GM23338 (cell line): ENCODE results near the gene RAB15. TPM values are rescaled to one million over a fixed set of nuclear protein-coding genes. Genes with fewer than 3 reads are reported as not detected.

ENCODE experiments used
- ATAC-seq: fragments of 200-7000 bp; cut with Tn5 transposase; 3 replicates; pipeline ENCODE4 v1.9.1; 2020
- DNase-seq: peaks from one replicate; pipeline ENCODE4 v3.0.0-alpha.2; 2015; ENCODE audit warnings: low spot score
- H2AFZ ChIP-seq: fragments of 200-600 bp; sonication (generic); 2 replicates; pipeline ENCODE4 v1.8.0; 2016; ENCODE audit warnings: antibody characterized with exemption, mild to moderate bottlenecking, moderate library complexity
- H3F3A ChIP-seq: fragments of 200-600 bp; sonication (generic); replicated peaks from 2 replicates; pipeline ENCODE4 v1.8.0; 2017; ENCODE audit warnings: antibody characterized with exemption, mixed run types, low read depth
- H3K27ac ChIP-seq: fragments of 200-600 bp; sonication (generic); 2 replicates; pipeline ENCODE4 v1.6.1; 2016; ENCODE audit warnings: low read depth
- H3K27me3 ChIP-seq: fragments of 200-600 bp; sonication (generic); 2 replicates; pipeline ENCODE4 v1.8.0; 2016; ENCODE audit warnings: mild to moderate bottlenecking, mixed run types, moderate library complexity; ENCODE audit not compliant: insufficient read depth
- H3K36me3 ChIP-seq: fragments of 200-600 bp; sonication (generic); 2 replicates; pipeline ENCODE4 v1.8.0; 2016; ENCODE audit warnings: mild to moderate bottlenecking; ENCODE audit not compliant: insufficient read depth
- H3K4me1 ChIP-seq: fragments of 200-600 bp; sonication (generic); 2 replicates; pipeline ENCODE4 v1.8.0; 2016; ENCODE audit warnings: mild to moderate bottlenecking, moderate library complexity; ENCODE audit not compliant: insufficient read depth
- H3K4me2 ChIP-seq: fragments of 200-600 bp; sonication (generic); 2 replicates; pipeline ENCODE4 v1.7.1; 2017; ENCODE audit warnings: mixed run types
- H3K4me3 ChIP-seq: fragments of 200-600 bp; sonication (generic); 2 replicates; pipeline ENCODE4 v1.6.1; 2016; ENCODE audit warnings: mixed run types
- H3K79me2 ChIP-seq: fragments of 200-600 bp; sonication (generic); replicated peaks from 2 replicates; pipeline ENCODE4 v1.8.0; 2017; ENCODE audit warnings: mild to moderate bottlenecking; ENCODE audit not compliant: insufficient read depth
- H3K9me2 ChIP-seq: fragments of 200-600 bp; sonication (generic); 2 replicates; pipeline ENCODE4 v1.8.0; 2017; ENCODE audit not compliant: insufficient read depth
- H4K20me1 ChIP-seq: fragments of 200-600 bp; sonication (generic); replicated peaks from 2 replicates; pipeline ENCODE4 v1.8.0; 2017; ENCODE audit warnings: mild to moderate bottlenecking; ENCODE audit not compliant: insufficient read depth
- H3K27ac Mint-ChIP-seq: 2 replicates; pipeline ENCODE4 v1.8.0; 2020; ENCODE audit warnings: inconsistent platforms, mild to moderate bottlenecking, moderate library complexity, mixed read lengths
- H3K27me3 Mint-ChIP-seq: 3 replicates; pipeline ENCODE4 v1.8.0; 2022; ENCODE audit warnings: low read depth, mild to moderate bottlenecking, moderate library complexity, mixed read lengths, inconsistent platforms; ENCODE audit not compliant: insufficient read depth, poor library complexity
- H3K36me3 Mint-ChIP-seq: 3 replicates; pipeline ENCODE4 v1.8.0; 2021; ENCODE audit warnings: low read depth, mild to moderate bottlenecking, inconsistent platforms, moderate library complexity, mixed read lengths
- H3K4me1 Mint-ChIP-seq: 3 replicates; pipeline ENCODE4 v1.8.0; 2020; ENCODE audit warnings: mild to moderate bottlenecking, inconsistent platforms, mixed read lengths
- H3K4me3 Mint-ChIP-seq: 3 replicates; pipeline ENCODE4 v1.8.0; 2021; ENCODE audit warnings: moderate library complexity, mild to moderate bottlenecking, inconsistent platforms, mixed read lengths
- H3K9me3 Mint-ChIP-seq: 3 replicates; pipeline ENCODE4 v1.8.0; 2020; ENCODE audit warnings: moderate library complexity, mild to moderate bottlenecking, inconsistent platforms, mixed read lengths
- ETS1 ChIP-seq: IDR thresholded peaks from 2 replicates; pipeline ENCODE4 v1.6.1; 2016; ENCODE audit warnings: antibody characterized with exemption
- JUNB ChIP-seq: IDR thresholded peaks from one replicate; pipeline ENCODE4 v1.6.1; 2016; ENCODE audit warnings: antibody characterized with exemption; ENCODE audit not compliant: unreplicated experiment
- POLR2AphosphoS5 ChIP-seq: IDR thresholded peaks from 2 replicates; pipeline ENCODE4 v1.6.1; 2016; ENCODE audit warnings: antibody characterized with exemption, low read depth
- ZNF114 ChIP-seq: fragments of 250-450 bp; sonication (Bioruptor Pico); IDR thresholded peaks from 2 replicates; pipeline ENCODE4 v1.5.0; 2020; ENCODE audit warnings: mild to moderate bottlenecking, moderate library complexity
- ZNF331 ChIP-seq: fragments of 250-450 bp; sonication (Bioruptor Pico); IDR thresholded peaks from 2 replicates; pipeline ENCODE4 v1.5.0; 2020; ENCODE audit warnings: low read depth, mild to moderate bottlenecking, moderate library complexity
- polyA plus RNA-seq: library from polyadenylated mRNA; unstranded; fragments of >200 nt; fragmentation: Nextera tagmentation; extraction: Ambion mirVana; gene quantifications from 2 replicates; pipeline ENCODE4 v1.2.1, GENCODE V29; 2016
- total RNA-seq: library from RNA; depleted of rRNA; stranded (reverse); fragments of >200 nt; shearing (Covaris generic); gene quantifications from 2 replicates; pipeline ENCODE4 v1.2.3, GENCODE V29; 2014
- TF ChIP-seq, protein P1 (sequence below): IDR thresholded peaks from one replicate; pipeline ENCODE4 v1.6.1; 2018; ENCODE audit warnings: antibody characterized with exemption; ENCODE audit not compliant: unreplicated experiment
- TF ChIP-seq, protein P2 (sequence below): fragments of 250-450 bp; sonication (Bioruptor Pico); IDR thresholded peaks from 2 replicates; pipeline ENCODE4 v1.5.0; 2020; ENCODE audit warnings: mild to moderate bottlenecking, moderate library complexity

RAB15 gene
- total and polyA plus RNA-seq, 2 experiments from 2014 or later = 17.4 to 43.3 TPM

DNA sequence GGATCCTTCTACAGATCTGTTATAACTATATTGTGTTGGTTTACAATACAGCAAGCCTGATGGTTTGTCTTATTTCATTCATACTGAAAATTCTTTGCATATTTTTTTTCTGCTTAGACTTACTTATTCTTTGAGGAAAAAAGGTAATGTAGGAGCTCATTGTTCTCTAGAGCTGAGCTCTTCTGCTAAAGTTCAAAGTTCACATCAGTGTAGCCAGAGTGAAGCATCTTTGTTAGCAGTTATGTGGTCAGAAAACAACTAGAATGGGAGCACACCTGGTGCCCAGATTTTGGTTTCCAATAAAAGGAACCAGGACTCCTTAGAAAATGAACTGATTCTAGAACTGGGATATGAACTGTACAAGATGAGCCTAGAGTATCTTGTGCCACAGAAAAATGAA is 39.9 kb downstream of the RAB15 start:
- peaks cover 9% of the 10 kb centered on the region; the same call in 2 of the 3 replicates for H3K36me3 Mint-ChIP-seq
- Histone ChIP-seq H3K36me3 (peaks cover 19% of the 10 kb centered on the region), H3K79me2 (no peaks in the 10 kb centered on the region), H2AFZ (no peak overlapping the region), H3K4me3 (no peak overlapping the region), H3K9me2 (no peaks in the 10 kb centered on the region), H3F3A (no peaks in the 10 kb centered on the region), H3K27ac (no peak overlapping the region), H4K20me1 (peaks cover 4% of the 10 kb centered on the region; the same call in 1 of the 2 replicates), H3K27me3 (no peaks in the 10 kb centered on the region), H3K4me1 (no peaks in the 10 kb centered on the region), H3K4me2 (no peak overlapping the region)
- H3K4me3 Mint-ChIP-seq = no peak overlapping the region
- DNase-seq (no peak), ATAC-seq (no peak)
- H3K4me1 Mint-ChIP-seq = no peaks in the 10 kb centered on the region
- TF ChIP-seq ZNF331 (CRISPR knock-in tag) = no peak
- TF ChIP-seq ETS1 = no peak
- no peak for TF ChIP-seq ZNF114 (CRISPR knock-in tag)
- TF ChIP-seq, protein P1, sequence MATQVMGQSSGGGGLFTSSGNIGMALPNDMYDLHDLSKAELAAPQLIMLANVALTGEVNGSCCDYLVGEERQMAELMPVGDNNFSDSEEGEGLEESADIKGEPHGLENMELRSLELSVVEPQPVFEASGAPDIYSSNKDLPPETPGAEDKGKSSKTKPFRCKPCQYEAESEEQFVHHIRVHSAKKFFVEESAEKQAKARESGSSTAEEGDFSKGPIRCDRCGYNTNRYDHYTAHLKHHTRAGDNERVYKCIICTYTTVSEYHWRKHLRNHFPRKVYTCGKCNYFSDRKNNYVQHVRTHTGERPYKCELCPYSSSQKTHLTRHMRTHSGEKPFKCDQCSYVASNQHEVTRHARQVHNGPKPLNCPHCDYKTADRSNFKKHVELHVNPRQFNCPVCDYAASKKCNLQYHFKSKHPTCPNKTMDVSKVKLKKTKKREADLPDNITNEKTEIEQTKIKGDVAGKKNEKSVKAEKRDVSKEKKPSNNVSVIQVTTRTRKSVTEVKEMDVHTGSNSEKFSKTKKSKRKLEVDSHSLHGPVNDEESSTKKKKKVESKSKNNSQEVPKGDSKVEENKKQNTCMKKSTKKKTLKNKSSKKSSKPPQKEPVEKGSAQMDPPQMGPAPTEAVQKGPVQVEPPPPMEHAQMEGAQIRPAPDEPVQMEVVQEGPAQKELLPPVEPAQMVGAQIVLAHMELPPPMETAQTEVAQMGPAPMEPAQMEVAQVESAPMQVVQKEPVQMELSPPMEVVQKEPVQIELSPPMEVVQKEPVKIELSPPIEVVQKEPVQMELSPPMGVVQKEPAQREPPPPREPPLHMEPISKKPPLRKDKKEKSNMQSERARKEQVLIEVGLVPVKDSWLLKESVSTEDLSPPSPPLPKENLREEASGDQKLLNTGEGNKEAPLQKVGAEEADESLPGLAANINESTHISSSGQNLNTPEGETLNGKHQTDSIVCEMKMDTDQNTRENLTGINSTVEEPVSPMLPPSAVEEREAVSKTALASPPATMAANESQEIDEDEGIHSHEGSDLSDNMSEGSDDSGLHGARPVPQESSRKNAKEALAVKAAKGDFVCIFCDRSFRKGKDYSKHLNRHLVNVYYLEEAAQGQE = no peak
- TF ChIP-seq, protein P2, sequence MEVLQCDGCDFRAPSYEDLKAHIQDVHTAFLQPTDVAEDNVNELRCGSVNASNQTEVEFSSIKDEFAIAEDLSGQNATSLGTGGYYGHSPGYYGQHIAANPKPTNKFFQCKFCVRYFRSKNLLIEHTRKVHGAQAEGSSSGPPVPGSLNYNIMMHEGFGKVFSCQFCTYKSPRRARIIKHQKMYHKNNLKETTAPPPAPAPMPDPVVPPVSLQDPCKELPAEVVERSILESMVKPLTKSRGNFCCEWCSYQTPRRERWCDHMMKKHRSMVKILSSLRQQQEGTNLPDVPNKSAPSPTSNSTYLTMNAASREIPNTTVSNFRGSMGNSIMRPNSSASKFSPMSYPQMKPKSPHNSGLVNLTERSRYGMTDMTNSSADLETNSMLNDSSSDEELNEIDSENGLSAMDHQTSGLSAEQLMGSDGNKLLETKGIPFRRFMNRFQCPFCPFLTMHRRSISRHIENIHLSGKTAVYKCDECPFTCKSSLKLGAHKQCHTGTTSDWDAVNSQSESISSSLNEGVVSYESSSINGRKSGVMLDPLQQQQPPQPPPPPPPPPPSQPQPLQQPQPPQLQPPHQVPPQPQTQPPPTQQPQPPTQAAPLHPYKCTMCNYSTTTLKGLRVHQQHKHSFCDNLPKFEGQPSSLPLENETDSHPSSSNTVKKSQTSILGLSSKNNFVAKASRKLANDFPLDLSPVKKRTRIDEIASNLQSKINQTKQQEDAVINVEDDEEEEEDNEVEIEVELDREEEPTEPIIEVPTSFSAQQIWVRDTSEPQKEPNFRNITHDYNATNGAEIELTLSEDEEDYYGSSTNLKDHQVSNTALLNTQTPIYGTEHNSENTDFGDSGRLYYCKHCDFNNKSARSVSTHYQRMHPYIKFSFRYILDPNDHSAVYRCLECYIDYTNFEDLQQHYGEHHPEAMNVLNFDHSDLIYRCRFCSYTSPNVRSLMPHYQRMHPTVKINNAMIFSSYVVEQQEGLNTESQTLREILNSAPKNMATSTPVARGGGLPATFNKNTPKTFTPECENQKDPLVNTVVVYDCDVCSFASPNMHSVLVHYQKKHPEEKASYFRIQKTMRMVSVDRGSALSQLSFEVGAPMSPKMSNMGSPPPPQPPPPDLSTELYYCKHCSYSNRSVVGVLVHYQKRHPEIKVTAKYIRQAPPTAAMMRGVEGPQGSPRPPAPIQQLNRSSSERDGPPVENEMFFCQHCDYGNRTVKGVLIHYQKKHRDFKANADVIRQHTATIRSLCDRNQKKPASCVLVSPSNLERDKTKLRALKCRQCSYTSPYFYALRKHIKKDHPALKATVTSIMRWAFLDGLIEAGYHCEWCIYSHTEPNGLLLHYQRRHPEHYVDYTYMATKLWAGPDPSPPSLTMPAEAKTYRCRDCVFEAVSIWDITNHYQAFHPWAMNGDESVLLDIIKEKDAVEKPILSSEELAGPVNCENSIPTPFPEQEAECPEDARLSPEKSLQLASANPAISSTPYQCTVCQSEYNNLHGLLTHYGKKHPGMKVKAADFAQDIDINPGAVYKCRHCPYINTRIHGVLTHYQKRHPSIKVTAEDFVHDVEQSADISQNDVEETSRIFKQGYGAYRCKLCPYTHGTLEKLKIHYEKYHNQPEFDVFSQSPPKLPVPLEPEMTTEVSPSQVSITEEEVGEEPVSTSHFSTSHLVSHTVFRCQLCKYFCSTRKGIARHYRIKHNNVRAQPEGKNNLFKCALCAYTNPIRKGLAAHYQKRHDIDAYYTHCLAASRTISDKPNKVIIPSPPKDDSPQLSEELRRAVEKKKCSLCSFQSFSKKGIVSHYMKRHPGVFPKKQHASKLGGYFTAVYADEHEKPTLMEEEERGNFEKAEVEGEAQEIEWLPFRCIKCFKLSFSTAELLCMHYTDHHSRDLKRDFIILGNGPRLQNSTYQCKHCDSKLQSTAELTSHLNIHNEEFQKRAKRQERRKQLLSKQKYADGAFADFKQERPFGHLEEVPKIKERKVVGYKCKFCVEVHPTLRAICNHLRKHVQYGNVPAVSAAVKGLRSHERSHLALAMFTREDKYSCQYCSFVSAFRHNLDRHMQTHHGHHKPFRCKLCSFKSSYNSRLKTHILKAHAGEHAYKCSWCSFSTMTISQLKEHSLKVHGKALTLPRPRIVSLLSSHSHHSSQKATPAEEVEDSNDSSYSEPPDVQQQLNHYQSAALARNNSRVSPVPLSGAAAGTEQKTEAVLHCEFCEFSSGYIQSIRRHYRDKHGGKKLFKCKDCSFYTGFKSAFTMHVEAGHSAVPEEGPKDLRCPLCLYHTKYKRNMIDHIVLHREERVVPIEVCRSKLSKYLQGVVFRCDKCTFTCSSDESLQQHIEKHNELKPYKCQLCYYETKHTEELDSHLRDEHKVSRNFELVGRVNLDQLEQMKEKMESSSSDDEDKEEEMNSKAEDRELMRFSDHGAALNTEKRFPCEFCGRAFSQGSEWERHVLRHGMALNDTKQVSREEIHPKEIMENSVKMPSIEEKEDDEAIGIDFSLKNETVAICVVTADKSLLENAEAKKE (CRISPR knock-in tag) = no peak
- no peak for TF ChIP-seq JUNB
- no peak for TF ChIP-seq POLR2AphosphoS5
- H3K9me3 Mint-ChIP-seq = no peaks in the 10 kb centered on the region
- H3K27me3 Mint-ChIP-seq = peaks cover 1% of the 10 kb centered on the region
- no peak overlapping the region for H3K27ac Mint-ChIP-seq
